Panc1 (cell line): ENCODE results near the gene TMPRSS11D. TPM values are rescaled to one million over a fixed set of nuclear protein-coding genes. Genes with fewer than 3 reads are reported as not detected.

Source experiments
- ATAC-seq: fragments of 200-7000 bp; cut with Tn5 transposase; 2 replicates; pipeline ENCODE4 v1.9.1; 2020; ENCODE audit warnings: mild to moderate bottlenecking, moderate library complexity
- BruUV-seq: library from RNA; stranded (reverse); fragments of 400-500 nt; replicated peaks from 2 replicates; lab custom pipeline; 2021; lab: Mats Ljungman, UMichigan
- CTCF ChIA-PET: fragments of 300-600 bp; sonication (Branson Sonifier 250); formaldehyde crosslinking; loops from one replicate; lab custom pipeline; 2022; ENCODE audit warnings: antibody characterized with exemption; lab: Charles Lee
- POLR2A ChIA-PET: fragments of 300-600 bp; sonication (Branson Sonifier 250); formaldehyde crosslinking; loops from one replicate; lab custom pipeline; 2022; ENCODE audit warnings: antibody characterized with exemption; lab: Charles Lee
- DNase-seq: peaks from one replicate; pipeline ENCODE4 v3.0.0-alpha.2; 2010; ENCODE audit warnings: low read depth, low spot score
- H3K27ac ChIP-seq: 2 replicates; pipeline ENCODE4 v1.5.1; 2011; ENCODE audit warnings: mild to moderate bottlenecking, low read length, inconsistent platforms
- H3K27me3 ChIP-seq: fragments of 200-500 bp; sonication (Bioruptor generic); 2 replicates; pipeline ENCODE4 v1.6.0; 2014; ENCODE audit warnings: low read length, inconsistent platforms; ENCODE audit not compliant: control insufficient read depth, insufficient read depth
- H3K36me3 ChIP-seq: fragments of 200-500 bp; sonication (Bioruptor generic); 2 replicates; pipeline ENCODE4 v1.5.1; 2014; ENCODE audit warnings: inconsistent platforms, mild to moderate bottlenecking, low read length, moderate library complexity; ENCODE audit not compliant: control insufficient read depth, insufficient read depth
- H3K4me1 ChIP-seq: 2 replicates; pipeline ENCODE4 v1.5.1; 2011; ENCODE audit warnings: inconsistent platforms, mild to moderate bottlenecking, low read length, moderate library complexity; ENCODE audit not compliant: control insufficient read depth, insufficient read depth
- H3K4me3 ChIP-seq, 2 experiments: 2 replicates each; pipeline ENCODE4 v1.5.1; 2011 to 2012; ENCODE audit warnings: low read depth in 2 of 2, low read length in 2 of 2, mild to moderate bottlenecking in 2 of 2, inconsistent platforms in 1 of 2, moderate library complexity in 1 of 2
- H3K9me3 ChIP-seq: fragments of 200-500 bp; sonication (Bioruptor generic); 2 replicates; pipeline ENCODE4 v1.5.1; 2014; ENCODE audit warnings: low read depth, mild to moderate bottlenecking, inconsistent platforms, low read length, moderate library complexity; ENCODE audit not compliant: control insufficient read depth, insufficient read depth
- CTCF ChIP-seq: fragments of 450-650 bp; IDR thresholded peaks from 2 replicates; pipeline ENCODE4 v1.5.1; 2017; ENCODE audit warnings: mild to moderate bottlenecking
- POLR2AphosphoS5 ChIP-seq: IDR thresholded peaks from 2 replicates; pipeline ENCODE4 v1.6.1; 2012; ENCODE audit warnings: mild to moderate bottlenecking, low read depth, low read length, moderate library complexity
- SIN3A ChIP-seq: IDR thresholded peaks from 2 replicates; pipeline ENCODE4 v1.6.1; 2012; ENCODE audit warnings: low read depth, mild to moderate bottlenecking, low read length, moderate library complexity, borderline replicate concordance; ENCODE audit not compliant: insufficient read depth
- TCF7L2 ChIP-seq: IDR thresholded peaks from 2 replicates; pipeline ENCODE4 v1.6.1; 2011; ENCODE audit warnings: mild to moderate bottlenecking, low read depth, low read length, inconsistent platforms
- in situ Hi-C: cut with HindIII; loops from 2 replicates; pipeline ENCODE4 v1.10.0; 2016; ENCODE audit warnings: low sequenced_read_pairs, low pct_unique_long_range_greater_than_20kb
- intact Hi-C: fragments of 100-400 bp; cut with micrococcal nuclease; formaldehyde crosslinking; loops from one replicate; pipeline ENCODE4 v1.10.0; 2022; ENCODE audit not compliant: unreplicated experiment
- total RNA-seq: library from RNA; stranded (reverse); gene quantifications from one replicate; pipeline ENCODE4 v1.2.1, GENCODE V29; 2021; ENCODE audit not compliant: unreplicated experiment
- TF ChIP-seq, protein P1 (sequence below), 2 experiments: IDR thresholded peaks; 2 replicates each; pipeline ENCODE4 v1.6.1; 2011 to 2012; ENCODE audit warnings: low read depth in 2 of 2, control low read depth in 1 of 2, low read length in 1 of 2, mild to moderate bottlenecking in 1 of 2, moderate library complexity in 1 of 2; ENCODE audit not compliant: insufficient read depth in 1 of 2

Gene TMPRSS11D
- total RNA-seq, 1 experiment from 2014 or later = not detected

GRCh38 chr4:67779631-67780030, 104.2 kb downstream of the TMPRSS11D start:
- TF ChIP-seq, protein P1, sequence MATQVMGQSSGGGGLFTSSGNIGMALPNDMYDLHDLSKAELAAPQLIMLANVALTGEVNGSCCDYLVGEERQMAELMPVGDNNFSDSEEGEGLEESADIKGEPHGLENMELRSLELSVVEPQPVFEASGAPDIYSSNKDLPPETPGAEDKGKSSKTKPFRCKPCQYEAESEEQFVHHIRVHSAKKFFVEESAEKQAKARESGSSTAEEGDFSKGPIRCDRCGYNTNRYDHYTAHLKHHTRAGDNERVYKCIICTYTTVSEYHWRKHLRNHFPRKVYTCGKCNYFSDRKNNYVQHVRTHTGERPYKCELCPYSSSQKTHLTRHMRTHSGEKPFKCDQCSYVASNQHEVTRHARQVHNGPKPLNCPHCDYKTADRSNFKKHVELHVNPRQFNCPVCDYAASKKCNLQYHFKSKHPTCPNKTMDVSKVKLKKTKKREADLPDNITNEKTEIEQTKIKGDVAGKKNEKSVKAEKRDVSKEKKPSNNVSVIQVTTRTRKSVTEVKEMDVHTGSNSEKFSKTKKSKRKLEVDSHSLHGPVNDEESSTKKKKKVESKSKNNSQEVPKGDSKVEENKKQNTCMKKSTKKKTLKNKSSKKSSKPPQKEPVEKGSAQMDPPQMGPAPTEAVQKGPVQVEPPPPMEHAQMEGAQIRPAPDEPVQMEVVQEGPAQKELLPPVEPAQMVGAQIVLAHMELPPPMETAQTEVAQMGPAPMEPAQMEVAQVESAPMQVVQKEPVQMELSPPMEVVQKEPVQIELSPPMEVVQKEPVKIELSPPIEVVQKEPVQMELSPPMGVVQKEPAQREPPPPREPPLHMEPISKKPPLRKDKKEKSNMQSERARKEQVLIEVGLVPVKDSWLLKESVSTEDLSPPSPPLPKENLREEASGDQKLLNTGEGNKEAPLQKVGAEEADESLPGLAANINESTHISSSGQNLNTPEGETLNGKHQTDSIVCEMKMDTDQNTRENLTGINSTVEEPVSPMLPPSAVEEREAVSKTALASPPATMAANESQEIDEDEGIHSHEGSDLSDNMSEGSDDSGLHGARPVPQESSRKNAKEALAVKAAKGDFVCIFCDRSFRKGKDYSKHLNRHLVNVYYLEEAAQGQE (IDR thresholded peaks at IDR 0.05; ENCODE audit: insufficient read depth in 1 of 2, low read depth in 2 of 2, low read length in 1 of 2) = no peak
- TF ChIP-seq POLR2AphosphoS5 = no peak
- TF ChIP-seq SIN3A = no peak
- no peak for TF ChIP-seq CTCF
- TF ChIP-seq TCF7L2 = no peak
- Histone ChIP-seq H3K4me3 (no peak overlapping the region), H3K4me1 (no peaks in the 10 kb centered on the region), H3K9me3 (no peaks in the 10 kb centered on the region), H3K27me3 (no peaks in the 10 kb centered on the region), H3K27ac (no peak overlapping the region), H3K36me3 (no peaks in the 10 kb centered on the region)
- DNase-seq (no peak), ATAC-seq (no peak)
- intact Hi-C loops = no loop called here
- BruUV-seq = no TSS peak
- ChIA-PET CTCF (no interaction called here), POLR2A (no interaction called here)
- in situ Hi-C loops = no loop called here

DNA sequence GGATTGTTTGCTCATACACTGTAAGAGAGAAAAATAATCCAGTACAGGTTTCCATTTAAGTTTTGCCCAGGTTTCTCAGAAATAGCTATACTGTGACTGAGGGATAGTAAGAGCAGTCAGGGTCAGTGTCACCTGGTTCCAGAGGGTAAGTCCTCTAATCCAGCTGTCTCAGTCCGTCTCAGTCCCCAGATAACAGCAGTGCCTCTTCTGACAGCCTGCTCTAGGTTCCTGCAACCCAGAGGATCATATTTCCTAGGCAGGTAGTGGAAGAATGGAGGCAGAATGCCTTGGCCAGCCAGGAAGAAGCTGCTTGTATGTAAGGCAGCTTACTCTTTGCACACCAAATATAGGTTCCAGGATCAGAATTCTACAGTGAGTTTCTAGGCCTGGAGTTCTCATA, 107.1 kb downstream of the TMPRSS11D start:
- no TSS peak for BruUV-seq
- no peak for ATAC-seq
- POLR2A ChIA-PET = no interaction called here
- Histone ChIP-seq H3K27me3 (no peaks in the 10 kb centered on the region), H3K36me3 (no peaks in the 10 kb centered on the region), H3K4me1 (no peaks in the 10 kb centered on the region), H3K9me3 (no peaks in the 10 kb centered on the region), H3K27ac (no peak overlapping the region), H3K4me3 (no peak overlapping the region)
- CTCF ChIA-PET = no interaction called here
- no peak for DNase-seq
- TF ChIP-seq CTCF = no peak
- TF ChIP-seq POLR2AphosphoS5 = no peak
- TF ChIP-seq, protein P1 (IDR thresholded peaks at IDR 0.05; ENCODE audit: insufficient read depth in 1 of 2, low read depth in 2 of 2, low read length in 1 of 2) = no peak
- TF ChIP-seq SIN3A = no peak
- no peak for TF ChIP-seq TCF7L2
- in situ Hi-C loops (no loop called here), intact Hi-C loops (no loop called here)

Other genes starting within 250 kb of the TMPRSS11D start
- gene UBA6, start 182.8 kb downstream of the TMPRSS11D start, total RNA-seq = 59.4 TPM
- not detected for gene GNRHR, start 129.6 kb downstream of the TMPRSS11D start, total RNA-seq
- gene TMPRSS11A, start 79.5 kb upstream of the TMPRSS11D start, total RNA-seq = not detected
- gene TMPRSS11F, start 245.9 kb upstream of the TMPRSS11D start, total RNA-seq = not detected